HG03139 (cell line): ENCODE data around the gene MCRIP1.

Experiments used
- ATAC-seq: cut with Tn5 transposase; IDR thresholded peaks from one replicate; pipeline ENCODE4 v1.9.1; 2021; ENCODE audit not compliant: unreplicated experiment

Gene MCRIP1

GRCh38 chr17:81821603-81822311, 11.3 kb downstream of the MCRIP1 start:
- ATAC-seq = no peak

GRCh38 chr17:81821147-81821546, 11.9 kb downstream of the MCRIP1 start:
- no peak for ATAC-seq

GRCh38 chr17:81819708-81820107, 13.4 kb downstream of the MCRIP1 start:
- no peak for ATAC-seq

- ATAC-seq = no peak
Measured at GRCh38 chr17:81817758-81818147, 15.3 kb downstream of the MCRIP1 start.

GRCh38 chr17:81815646-81815986, 17.5 kb downstream of the MCRIP1 start:
- no peak for ATAC-seq

GRCh38 chr17:81814748-81815645, 18.1 kb downstream of the MCRIP1 start:
- no peak for ATAC-seq

GRCh38 chr17:81813861-81814683, 19.0 kb downstream of the MCRIP1 start:
- no peak for ATAC-seq

GRCh38 chr17:81813371-81813684, 19.8 kb downstream of the MCRIP1 start:
- ATAC-seq = no peak

GRCh38 chr17:81812571-81813370, 20.3 kb downstream of the MCRIP1 start:
- ATAC-seq = no peak

GRCh38 chr17:81811705-81812570, 21.2 kb downstream of the MCRIP1 start:
- ATAC-seq = no peak

GRCh38 chr17:81810892-81811704, 22.0 kb downstream of the MCRIP1 start:
- no peak for ATAC-seq

- no peak for ATAC-seq
Measured at GRCh38 chr17:81810476-81810875, 22.6 kb downstream of the MCRIP1 start.

GRCh38 chr17:81809556-81809998, 23.5 kb downstream of the MCRIP1 start:
- ATAC-seq = no peak

GRCh38 chr17:81808778-81809555, 24.1 kb downstream of the MCRIP1 start:
- ATAC-seq = no peak

- no peak for ATAC-seq
Measured at GRCh38 chr17:81807839-81808238, 25.3 kb downstream of the MCRIP1 start.

GRCh38 chr17:81807210-81807719, 25.8 kb downstream of the MCRIP1 start:
- no peak for ATAC-seq

GRCh38 chr17:81806461-81807209, 26.5 kb downstream of the MCRIP1 start:
- ATAC-seq = no peak
